Eye (tissue), 1 donor: Measurements from ENCODE around the gene PRR7.

Experiments
- DNase-seq: peaks from one replicate; pipeline ENCODE4 v3.0.0-alpha.2; 2015

PRR7 gene

GRCh38 chr5:177453852-177454396 is 7.3 kb downstream of the PRR7 start:
- no peak for DNase-seq

GRCh38 chr5:177454397-177455035 is 7.9 kb downstream of the PRR7 start:
- DNase-seq: peak; percentile 97

- peak; percentile 93 for DNase-seq
Observed at GRCh38 chr5:177455036-177455660, 8.5 kb downstream of the PRR7 start.

GRCh38 chr5:177455661-177456590 is 9.3 kb downstream of the PRR7 start:
- DNase-seq: peak; percentile 97

- DNase-seq: no peak
Observed at GRCh38 chr5:177456591-177456964, 10.0 kb downstream of the PRR7 start.

- peak; percentile 97 for DNase-seq
Observed at GRCh38 chr5:177456976-177457851, 10.6 kb downstream of the PRR7 start.

- peak; percentile 37 for DNase-seq
Observed at GRCh38 chr5:177457852-177458681, 11.5 kb downstream of the PRR7 start.

GRCh38 chr5:177458912-177459350 is 12.3 kb downstream of the PRR7 start:
- DNase-seq: peak; percentile 57

- no peak for DNase-seq
Observed at GRCh38 chr5:177459357-177459756, 12.7 kb downstream of the PRR7 start.

- no peak for DNase-seq
Observed at GRCh38 chr5:177459819-177460628, 13.4 kb downstream of the PRR7 start.

- no peak for DNase-seq
Observed at GRCh38 chr5:177462021-177462670, 15.5 kb downstream of the PRR7 start.

- no peak for DNase-seq
Observed at GRCh38 chr5:177465044-177465443, 18.4 kb downstream of the PRR7 start.

GRCh38 chr5:177466861-177467260 is 20.2 kb downstream of the PRR7 start:
- DNase-seq: no peak

GRCh38 chr5:177467436-177467835 is 20.8 kb downstream of the PRR7 start:
- no peak for DNase-seq

GRCh38 chr5:177468329-177468684 is 21.7 kb downstream of the PRR7 start:
- DNase-seq: no peak

GRCh38 chr5:177468685-177469628 is 22.3 kb downstream of the PRR7 start:
- peak; percentile 74 for DNase-seq

- DNase-seq: peak; percentile 34
Observed at GRCh38 chr5:177469750-177470525, 23.3 kb downstream of the PRR7 start.
